ENCODE data around the gene PTPRR.

DNA sequence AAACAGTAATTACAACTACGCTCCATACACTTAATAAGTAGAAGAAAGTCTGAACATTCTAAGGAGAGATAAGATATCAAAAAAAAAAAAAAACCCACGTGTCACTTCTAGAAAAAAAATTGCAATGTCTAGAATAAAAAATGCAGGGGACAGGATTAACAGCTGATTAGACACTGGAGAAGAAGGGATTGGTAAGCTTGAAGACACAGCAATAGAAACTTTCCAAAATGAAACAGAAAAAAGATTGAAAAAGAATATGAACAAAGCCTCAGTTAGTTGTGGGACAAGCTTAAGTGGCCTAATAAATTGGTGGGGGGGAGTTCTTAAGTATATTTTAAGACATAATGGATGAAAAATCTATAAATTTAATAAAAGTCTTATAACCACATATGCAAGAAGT lies 105.5 kb downstream of the PTPRR start:
- TF ChIP-seq EZH2 (IDR thresholded peaks at IDR 0.05; ENCODE audit: borderline replicate concordance, insufficient read depth, low read depth, low read length, poor library complexity, severe bottlenecking) = no peak
- TF ChIP-seq, protein P1, sequence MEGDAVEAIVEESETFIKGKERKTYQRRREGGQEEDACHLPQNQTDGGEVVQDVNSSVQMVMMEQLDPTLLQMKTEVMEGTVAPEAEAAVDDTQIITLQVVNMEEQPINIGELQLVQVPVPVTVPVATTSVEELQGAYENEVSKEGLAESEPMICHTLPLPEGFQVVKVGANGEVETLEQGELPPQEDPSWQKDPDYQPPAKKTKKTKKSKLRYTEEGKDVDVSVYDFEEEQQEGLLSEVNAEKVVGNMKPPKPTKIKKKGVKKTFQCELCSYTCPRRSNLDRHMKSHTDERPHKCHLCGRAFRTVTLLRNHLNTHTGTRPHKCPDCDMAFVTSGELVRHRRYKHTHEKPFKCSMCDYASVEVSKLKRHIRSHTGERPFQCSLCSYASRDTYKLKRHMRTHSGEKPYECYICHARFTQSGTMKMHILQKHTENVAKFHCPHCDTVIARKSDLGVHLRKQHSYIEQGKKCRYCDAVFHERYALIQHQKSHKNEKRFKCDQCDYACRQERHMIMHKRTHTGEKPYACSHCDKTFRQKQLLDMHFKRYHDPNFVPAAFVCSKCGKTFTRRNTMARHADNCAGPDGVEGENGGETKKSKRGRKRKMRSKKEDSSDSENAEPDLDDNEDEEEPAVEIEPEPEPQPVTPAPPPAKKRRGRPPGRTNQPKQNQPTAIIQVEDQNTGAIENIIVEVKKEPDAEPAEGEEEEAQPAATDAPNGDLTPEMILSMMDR (IDR thresholded peaks at IDR 0.05) = no peak

Data from B cell (primary cell).